ENCODE results near the gene PCSK5.

- TF ChIP-seq, protein P1, sequence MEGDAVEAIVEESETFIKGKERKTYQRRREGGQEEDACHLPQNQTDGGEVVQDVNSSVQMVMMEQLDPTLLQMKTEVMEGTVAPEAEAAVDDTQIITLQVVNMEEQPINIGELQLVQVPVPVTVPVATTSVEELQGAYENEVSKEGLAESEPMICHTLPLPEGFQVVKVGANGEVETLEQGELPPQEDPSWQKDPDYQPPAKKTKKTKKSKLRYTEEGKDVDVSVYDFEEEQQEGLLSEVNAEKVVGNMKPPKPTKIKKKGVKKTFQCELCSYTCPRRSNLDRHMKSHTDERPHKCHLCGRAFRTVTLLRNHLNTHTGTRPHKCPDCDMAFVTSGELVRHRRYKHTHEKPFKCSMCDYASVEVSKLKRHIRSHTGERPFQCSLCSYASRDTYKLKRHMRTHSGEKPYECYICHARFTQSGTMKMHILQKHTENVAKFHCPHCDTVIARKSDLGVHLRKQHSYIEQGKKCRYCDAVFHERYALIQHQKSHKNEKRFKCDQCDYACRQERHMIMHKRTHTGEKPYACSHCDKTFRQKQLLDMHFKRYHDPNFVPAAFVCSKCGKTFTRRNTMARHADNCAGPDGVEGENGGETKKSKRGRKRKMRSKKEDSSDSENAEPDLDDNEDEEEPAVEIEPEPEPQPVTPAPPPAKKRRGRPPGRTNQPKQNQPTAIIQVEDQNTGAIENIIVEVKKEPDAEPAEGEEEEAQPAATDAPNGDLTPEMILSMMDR (IDR thresholded peaks at IDR 0.05; ENCODE audit: low read length), result no peak
- TF ChIP-seq EZH2 (optimal IDR thresholded peaks at IDR 0.05; ENCODE audit: low read depth, low read length), result no peak
These were observed 484.5 kb downstream of the PCSK5 start for GRCh38 chr9:76374783-76375559.
